B cell (primary cell): Measurements from ENCODE around the gene BRME1. TPM values are rescaled to one million over a fixed set of nuclear protein-coding genes. Genes with fewer than 3 reads are reported as not detected.
A peak's percentile ranks its signal among the peaks of the same experiment; 100 is the strongest.

Experiments used
- ATAC-seq: fragments of 200-7000 bp; cut with Tn5 transposase; one replicate; pipeline ENCODE4 v1.10.0; 2021; ENCODE audit warnings: low read depth, mild to moderate bottlenecking, moderate number of reproducible peaks, moderate library complexity
- CTCF ChIA-PET: fragments of 350-600 bp; sonication (Branson Sonifier 250); formaldehyde crosslinking; loops from one replicate; lab custom pipeline; 2021; ENCODE audit warnings: antibody characterized with exemption, inconsistent platforms; lab: Charles Lee
- POLR2A ChIA-PET: fragments of 350-600 bp; sonication (Branson Sonifier 250); formaldehyde crosslinking; loops from one replicate; lab custom pipeline; 2021; ENCODE audit warnings: antibody characterized with exemption; lab: Charles Lee
- DNase-seq: peaks from one replicate; pipeline ENCODE4 v3.0.0; 2013
- H2AFZ ChIP-seq: 2 replicates; pipeline ENCODE4 v1.6.1; 2012; ENCODE audit warnings: mild to moderate bottlenecking, low read depth, low read length; ENCODE audit not compliant: insufficient read depth, poor library complexity, severe bottlenecking
- H3K27ac ChIP-seq, 2 donors: 1 replicate in 1 of 2; 2 replicates in 1 of 2; pipeline ENCODE4 v1.5.1; 2012 to 2013; ENCODE audit warnings: low read length in 2 of 2, mild to moderate bottlenecking in 2 of 2, moderate library complexity in 1 of 2
- H3K27me3 ChIP-seq, 4 experiments: fragments of 200-600 bp in 1 of 4; sonication (generic) in 1 of 4; replicated peaks in 1 of 4; 1 replicate in 2 of 4; 2 replicates in 2 of 4; pipeline versions ENCODE4 v1.6.1 to v1.7.0; 2013 to 2016; ENCODE audit warnings: low read length in 3 of 4, mild to moderate bottlenecking in 2 of 4, mixed read lengths in 1 of 4, moderate library complexity in 1 of 4; ENCODE audit not compliant: insufficient read depth in 4 of 4, control insufficient read depth in 3 of 4; ENCODE audit errors: control extremely low read depth in 1 of 4
- H3K36me3 ChIP-seq, 2 experiments: replicated peaks in 1 of 2; 1 replicate in 1 of 2; 2 replicates in 1 of 2; pipeline versions ENCODE4 v1.6.1 to v1.7.1; 2013; ENCODE audit warnings: low read length in 1 of 2; ENCODE audit not compliant: insufficient read depth in 2 of 2, control insufficient read depth in 1 of 2; ENCODE audit errors: control extremely low read depth in 1 of 2, extremely low read depth in 1 of 2
- H3K4me1 ChIP-seq, 2 donors: fragments of 200-600 bp in 1 of 2; sonication (generic) in 1 of 2; 1 replicate in 1 of 2; 2 replicates in 1 of 2; pipeline versions ENCODE4 v1.5.1 to v1.6.1; 2013 to 2017; ENCODE audit warnings: low read length in 2 of 2; ENCODE audit not compliant: control insufficient read depth in 2 of 2, insufficient read depth in 2 of 2
- H3K4me2 ChIP-seq: replicated peaks from 2 replicates; pipeline ENCODE3; 2012; ENCODE audit warnings: mild to moderate bottlenecking, low read depth, low read length; ENCODE audit not compliant: poor library complexity, severe bottlenecking
- H3K4me3 ChIP-seq, 5 experiments: fragments of 200-600 bp in 1 of 5; sonication (generic) in 1 of 5; 1 replicate in 3 of 5; 2 replicates in 2 of 5; pipeline versions ENCODE4 v1.5.1 to v1.7.0; 2011 to 2016; ENCODE audit warnings: low read length in 4 of 5, mild to moderate bottlenecking in 4 of 5, low read depth in 2 of 5, control low read depth in 1 of 5, moderate library complexity in 1 of 5; ENCODE audit not compliant: insufficient read depth in 1 of 5; ENCODE audit errors: control extremely low read depth in 1 of 5, extremely low read depth in 1 of 5
- H3K79me2 ChIP-seq: fragments of 200-600 bp; sonication (generic); one replicate; pipeline ENCODE4 v1.6.0; 2016; ENCODE audit warnings: low read length; ENCODE audit not compliant: control insufficient read depth, insufficient read depth
- H3K9ac ChIP-seq: fragments of 200-600 bp; sonication (generic); 2 replicates; pipeline ENCODE4 v1.6.1; 2017; ENCODE audit warnings: mild to moderate bottlenecking, low read length, moderate library complexity
- H3K9me3 ChIP-seq, 3 donors: one replicate each; pipeline versions ENCODE4 v1.6.1 to v1.7.1; 2013; ENCODE audit warnings: low read length in 2 of 3; ENCODE audit not compliant: control insufficient read depth in 2 of 3, insufficient read depth in 1 of 3; ENCODE audit errors: control extremely low read depth in 1 of 3
- H4K20me1 ChIP-seq: 2 replicates; pipeline ENCODE4 v1.6.0; 2012; ENCODE audit warnings: mild to moderate bottlenecking, low read length; ENCODE audit not compliant: insufficient read depth, control insufficient read depth, poor library complexity, severe bottlenecking
- H3K27ac Mint-ChIP-seq: one replicate; pipeline ENCODE4 v1.8.0; 2021; ENCODE audit warnings: mixed read lengths
- H3K27me3 Mint-ChIP-seq: one replicate; pipeline ENCODE4 v1.8.0; 2021; ENCODE audit warnings: mixed read lengths
- H3K4me1 Mint-ChIP-seq: one replicate; pipeline ENCODE4 v1.8.0; 2021; ENCODE audit warnings: mixed read lengths
- H3K4me3 Mint-ChIP-seq: one replicate; pipeline ENCODE4 v1.8.0; 2021; ENCODE audit warnings: mixed read lengths
- H3K9me3 Mint-ChIP-seq: one replicate; pipeline ENCODE4 v1.8.0; 2022; ENCODE audit warnings: mixed read lengths; ENCODE audit not compliant: insufficient read depth
- CTCF ChIP-seq: fragments of 200-600 bp; IDR thresholded peaks from one replicate; pipeline ENCODE4 v1.8.0; 2022; ENCODE audit warnings: antibody characterized with exemption, mild to moderate bottlenecking
- EZH2 ChIP-seq: IDR thresholded peaks from 2 replicates; pipeline ENCODE4 v1.6.1; 2012; ENCODE audit warnings: borderline replicate concordance, low read depth, mild to moderate bottlenecking, moderate library complexity, low read length; ENCODE audit not compliant: insufficient read depth, poor library complexity, severe bottlenecking
- WGBS: methylation state at CpG from one replicate; pipeline ENCODE4 v1.1.5; 2013; ENCODE audit warnings: missing lambda C conversion rate; ENCODE audit not compliant: insufficient coverage; 5-methylcytosine and 5-hydroxymethylcytosine counted together
- intact Hi-C: fragments of 100-400 bp; cut with micrococcal nuclease; formaldehyde crosslinking; loops from one replicate; pipeline ENCODE4 v1.10.0; 2022
- polyA plus RNA-seq: library from polyadenylated mRNA; depleted of rRNA; stranded (reverse); fragments of >200 nt; gene quantifications from 2 replicates; pipeline ENCODE4 v1.2.3, GENCODE V29; 2012
- total RNA-seq, 2 donors: library from RNA; stranded (reverse); fragments of 120-200 nt in 1 of 2; gene quantifications; 1 replicate in 1 of 2; 2 replicates in 1 of 2; pipeline versions ENCODE4 v1.2.3 to v1.2.4, GENCODE V29; 2013 to 2022

BRME1 gene
- total and polyA plus RNA-seq, 2 donors (not counting 1 experiment from before 2014, with no cell fraction given), result 1.8 to 2.4 TPM

GRCh38 chr19:13890136-13890535, 15.8 kb downstream of the BRME1 start:
- TF ChIP-seq EZH2, result no peak
- no peak overlapping the region for H2AFZ ChIP-seq
- Mint-ChIP-seq H3K4me1 (no peaks in the 10 kb centered on the region), H3K4me3 (no peak overlapping the region), H3K27me3 (no peaks in the 10 kb centered on the region), H3K27ac (no peak overlapping the region), H3K9me3 (no peaks in the 10 kb centered on the region)
- POLR2A ChIA-PET, result no interaction called here
- H3K4me2 ChIP-seq, result no peak overlapping the region
- H3K9me3 ChIP-seq, result no peaks in the 10 kb centered on the region
- H3K4me1 ChIP-seq, result no peaks in the 10 kb centered on the region
- no peak overlapping the region for H3K9ac ChIP-seq
- intact Hi-C loops, result no loop called here
- H3K27me3 ChIP-seq, result peaks cover 0 to 8% (median 0%) of the 10 kb centered on the region in 4 experiments
- DNase-seq (no peak), ATAC-seq (no peak)
- no peak overlapping the region for H3K27ac ChIP-seq
- H3K36me3 ChIP-seq, result no peaks in the 10 kb centered on the region
- no peak overlapping the region for H3K4me3 ChIP-seq
- no peaks in the 10 kb centered on the region for H4K20me1 ChIP-seq
- CTCF ChIA-PET, result no interaction called here
- H3K79me2 ChIP-seq, result no peaks in the 10 kb centered on the region
- 94% methylated on average over 13 of the region's 13 CpGs for WGBS

GRCh38 chr19:13888281-13888680, 17.6 kb downstream of the BRME1 start:
- no peaks in the 10 kb centered on the region for H3K4me1 ChIP-seq
- H3K36me3 ChIP-seq, result no peaks in the 10 kb centered on the region
- H3K9ac ChIP-seq, result no peak overlapping the region
- H3K27me3 ChIP-seq, result peaks cover 0 to 9% (median 0%) of the 10 kb centered on the region in 4 experiments
- intact Hi-C loops, result no loop called here
- H3K79me2 ChIP-seq, result no peaks in the 10 kb centered on the region
- ChIA-PET CTCF (interaction anchor here (0.7 to 2.3 kb wide), 2 partner anchors 183 to 333 kb away, joined by 3 to 10 read pairs; no protein-coding TSS in a partner anchor), POLR2A (interaction anchor here (0.7 kb wide), 1 partner anchor 592 kb away, joined by 5 read pairs; no protein-coding TSS in a partner anchor)
- Mint-ChIP-seq H3K9me3 (no peaks in the 10 kb centered on the region), H3K27ac (no peak overlapping the region), H3K4me3 (no peak overlapping the region), H3K4me1 (no peaks in the 10 kb centered on the region), H3K27me3 (no peaks in the 10 kb centered on the region)
- TF ChIP-seq EZH2 (no peak), CTCF (no peak)
- ATAC-seq, result no peak
- H3K9me3 ChIP-seq, result no peaks in the 10 kb centered on the region
- no peak overlapping the region for H2AFZ ChIP-seq
- 93% methylated on average over 16 of the region's 16 CpGs for WGBS
- no peaks in the 10 kb centered on the region for H4K20me1 ChIP-seq
- no peak overlapping the region for H3K4me2 ChIP-seq
- peak; percentile 2 for DNase-seq
- H3K27ac ChIP-seq, result no peak overlapping the region
- H3K4me3 ChIP-seq, result no peak overlapping the region
